Measurements from ENCODE around the gene DRGX.

Gene DRGX

DNA sequence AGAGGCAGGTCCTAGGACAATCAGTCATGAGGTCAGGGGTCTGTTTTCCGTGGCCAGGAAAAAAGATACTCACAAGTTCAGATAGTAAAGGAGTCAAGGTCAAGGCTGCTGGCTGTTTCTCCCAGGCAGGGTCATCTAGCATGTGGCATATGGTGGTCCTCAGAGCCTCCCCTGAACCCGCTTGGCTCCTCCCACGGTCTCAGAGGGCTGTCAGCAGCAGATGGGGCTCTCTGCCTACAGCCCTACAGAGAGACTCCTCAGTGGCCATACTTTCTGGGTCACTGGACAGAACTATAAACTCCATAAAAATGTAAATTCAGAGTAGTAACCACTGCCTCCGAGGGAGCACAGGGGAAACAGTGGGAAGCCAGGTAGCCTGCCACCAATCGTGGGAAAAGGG is 11.3 kb upstream of the DRGX start:
- ChIA-PET CTCF (interaction anchor here (0.7 to 3.2 kb wide), 11 partner anchors 9 to 751 kb away, joined by 3 to 32 read pairs (median 4); no protein-coding TSS in a partner anchor), POLR2A (no interaction called here)
- DNase-seq (ENCODE audit: extremely low spot score), result no peak
- TF ChIP-seq ZNF384 (IDR thresholded peaks at IDR 0.05) (no peak), FOXK2 (IDR thresholded peaks at IDR 0.05) (no peak), PKNOX1 (IDR thresholded peaks at IDR 0.05) (no peak), SP1 (IDR thresholded peaks at IDR 0.05) (no peak), ARNT (IDR thresholded peaks at IDR 0.05) (no peak), FOXM1 (IDR thresholded peaks at IDR 0.05; ENCODE audit: borderline replicate concordance) (no peak), BHLHE40 (IDR thresholded peaks at IDR 0.05; ENCODE audit: borderline replicate concordance) (no peak)

DNA sequence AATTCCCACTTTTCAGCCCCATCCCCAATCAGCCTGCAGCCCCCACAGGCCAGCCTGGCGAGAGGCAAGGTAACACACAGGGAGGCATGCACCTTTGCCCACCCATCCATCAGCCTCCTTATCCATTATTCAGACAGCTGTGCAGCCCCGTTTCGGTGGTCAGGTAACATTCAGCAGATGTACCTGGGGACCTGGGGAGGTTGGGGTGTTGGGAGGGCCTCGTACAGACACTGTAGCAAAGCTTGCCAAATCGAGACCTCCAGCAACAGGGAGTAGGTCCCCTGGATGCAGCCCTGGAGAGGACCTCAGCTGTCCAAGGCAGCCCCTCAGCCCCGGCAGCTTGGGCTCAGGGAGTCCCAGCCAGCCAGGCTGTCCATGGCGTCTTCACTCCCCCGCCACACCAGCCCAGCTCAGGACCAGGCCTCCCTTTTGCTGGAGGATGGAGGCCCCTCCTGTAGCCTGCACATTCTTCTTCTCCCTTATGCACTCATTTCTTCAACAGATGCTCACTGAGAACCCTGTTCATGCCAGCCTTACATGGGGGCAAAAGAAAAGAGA is 8.5 kb upstream of the DRGX start:
- TF ChIP-seq NFRKB (IDR thresholded peaks at IDR 0.05) (no peak), SP1 (IDR thresholded peaks at IDR 0.05) (no peak), L3MBTL2 (conservative IDR thresholded peaks at IDR 0.05) (no peak), BHLHE40 (IDR thresholded peaks at IDR 0.05; ENCODE audit: borderline replicate concordance) (no peak), SUZ12 (IDR thresholded peaks at IDR 0.05) (no peak), TARDBP (IDR thresholded peaks at IDR 0.05) (no peak), ARNT (IDR thresholded peaks at IDR 0.05) (no peak), HDGF (IDR thresholded peaks at IDR 0.05; ENCODE audit: borderline replicate concordance) (no peak), FOXM1 (IDR thresholded peaks at IDR 0.05; ENCODE audit: borderline replicate concordance) (no peak), FOXA1 (IDR thresholded peaks at IDR 0.05) (no peak), CTBP1 (IDR thresholded peaks at IDR 0.05; ENCODE audit: borderline replicate concordance) (no peak), FOXK2 (IDR thresholded peaks at IDR 0.05) (no peak), PKNOX1 (IDR thresholded peaks at IDR 0.05) (no peak)
- CTCF ChIA-PET, result no interaction called here
- POLR2A ChIA-PET, result no interaction called here
- no peak for DNase-seq (ENCODE audit: extremely low spot score)

DNA sequence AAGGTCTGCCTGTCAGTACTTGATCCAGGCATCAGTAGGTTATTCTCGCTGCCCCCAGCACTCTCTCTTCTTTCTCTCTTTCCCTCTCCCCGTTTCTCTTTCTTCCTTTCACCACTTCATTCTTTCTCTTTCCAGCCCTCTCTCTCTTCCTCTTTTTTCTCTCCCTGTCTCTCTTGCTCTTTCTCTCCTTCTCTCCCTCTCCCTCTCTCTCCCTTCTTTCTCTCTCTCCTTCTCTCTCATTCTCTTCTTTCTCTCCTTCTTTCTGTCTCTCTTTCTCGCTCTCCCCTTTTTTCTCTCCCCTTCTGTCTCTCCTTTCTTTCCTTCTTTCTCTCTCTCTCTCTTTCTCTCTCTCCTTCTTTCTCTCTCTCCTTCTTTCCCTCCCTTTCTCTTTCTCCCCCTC is 7.5 kb upstream of the DRGX start:
- TF ChIP-seq BHLHE40 (IDR thresholded peaks at IDR 0.05; ENCODE audit: borderline replicate concordance) (no peak), SP1 (IDR thresholded peaks at IDR 0.05) (no peak), ELF4 (IDR thresholded peaks at IDR 0.05) (no peak), CTBP1 (IDR thresholded peaks at IDR 0.05; ENCODE audit: borderline replicate concordance) (no peak), SUZ12 (IDR thresholded peaks at IDR 0.05) (no peak), NFRKB (IDR thresholded peaks at IDR 0.05) (no peak), ZNF384 (IDR thresholded peaks at IDR 0.05) (no peak), PKNOX1 (IDR thresholded peaks at IDR 0.05) (no peak), L3MBTL2 (conservative IDR thresholded peaks at IDR 0.05) (no peak), FOXK2 (IDR thresholded peaks at IDR 0.05) (no peak), FOXA1 (IDR thresholded peaks at IDR 0.05) (no peak), HDGF (IDR thresholded peaks at IDR 0.05; ENCODE audit: borderline replicate concordance) (no peak), ARNT (IDR thresholded peaks at IDR 0.05) (no peak)
- ChIA-PET POLR2A (no interaction called here), CTCF (no interaction called here)
- DNase-seq (ENCODE audit: extremely low spot score), result no peak

GRCh38 chr10:49400365-49400764 is 4.5 kb upstream of the DRGX start:
- ChIA-PET POLR2A (no interaction called here), CTCF (no interaction called here)
- DNase-seq (ENCODE audit: extremely low spot score), result no peak
- TF ChIP-seq ZNF384 (IDR thresholded peaks at IDR 0.05), result no peak
- TF ChIP-seq BHLHE40 (IDR thresholded peaks at IDR 0.05; ENCODE audit: borderline replicate concordance), result no peak
- no peak for TF ChIP-seq HDGF (IDR thresholded peaks at IDR 0.05; ENCODE audit: borderline replicate concordance)
- no peak for TF ChIP-seq SUZ12 (IDR thresholded peaks at IDR 0.05)
- TF ChIP-seq FOXM1 (IDR thresholded peaks at IDR 0.05; ENCODE audit: borderline replicate concordance), result no peak
- no peak for TF ChIP-seq PKNOX1 (IDR thresholded peaks at IDR 0.05)
- no peak for TF ChIP-seq LEF1 (IDR thresholded peaks at IDR 0.05; ENCODE audit: borderline replicate concordance)
- TF ChIP-seq TARDBP (IDR thresholded peaks at IDR 0.05), result no peak
- no peak for TF ChIP-seq L3MBTL2 (conservative IDR thresholded peaks at IDR 0.05)
- no peak for TF ChIP-seq NFRKB (IDR thresholded peaks at IDR 0.05)
- TF ChIP-seq ELF4 (IDR thresholded peaks at IDR 0.05), result no peak
- TF ChIP-seq FOXA1 (IDR thresholded peaks at IDR 0.05), result no peak
- TF ChIP-seq CTBP1 (IDR thresholded peaks at IDR 0.05; ENCODE audit: borderline replicate concordance), result no peak
- no peak for TF ChIP-seq SP1 (IDR thresholded peaks at IDR 0.05)
- TF ChIP-seq ARNT (IDR thresholded peaks at IDR 0.05), result no peak
- no peak for TF ChIP-seq FOXK2 (IDR thresholded peaks at IDR 0.05)

DNA sequence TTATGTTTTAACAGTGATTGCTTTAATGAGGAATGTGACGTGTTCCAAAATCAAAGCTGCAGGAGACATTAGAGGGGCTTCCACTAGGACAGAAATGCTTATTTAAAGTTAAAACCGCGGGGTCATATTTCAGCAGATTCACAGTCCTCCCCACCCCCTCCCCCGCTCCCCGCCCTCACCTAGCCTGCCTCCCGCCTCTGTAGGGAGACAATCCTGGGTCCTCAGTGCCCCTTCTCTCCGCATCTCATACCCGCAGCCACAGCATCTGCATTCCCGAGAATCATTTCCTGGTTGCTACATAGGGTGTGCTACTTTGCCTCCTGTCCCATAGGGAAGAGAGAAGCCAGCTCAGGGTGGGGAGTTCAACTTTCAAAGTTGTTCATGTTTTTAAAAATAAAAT is 3.1 kb upstream of the DRGX start:
- no peak for DNase-seq (ENCODE audit: extremely low spot score)
- CTCF ChIA-PET, result no interaction called here
- POLR2A ChIA-PET, result no interaction called here
- TF ChIP-seq SUZ12 (IDR thresholded peaks at IDR 0.05) (no peak), TARDBP (IDR thresholded peaks at IDR 0.05) (no peak), ZNF384 (IDR thresholded peaks at IDR 0.05) (no peak), BHLHE40 (IDR thresholded peaks at IDR 0.05; ENCODE audit: borderline replicate concordance) (no peak), FOXA1 (IDR thresholded peaks at IDR 0.05) (no peak), ARNT (IDR thresholded peaks at IDR 0.05) (no peak), L3MBTL2 (conservative IDR thresholded peaks at IDR 0.05) (no peak), SP1 (IDR thresholded peaks at IDR 0.05) (no peak)

Measured in HEK293T (cell line).